ENCODE results near the gene PPARA.

Gene PPARA

DNA sequence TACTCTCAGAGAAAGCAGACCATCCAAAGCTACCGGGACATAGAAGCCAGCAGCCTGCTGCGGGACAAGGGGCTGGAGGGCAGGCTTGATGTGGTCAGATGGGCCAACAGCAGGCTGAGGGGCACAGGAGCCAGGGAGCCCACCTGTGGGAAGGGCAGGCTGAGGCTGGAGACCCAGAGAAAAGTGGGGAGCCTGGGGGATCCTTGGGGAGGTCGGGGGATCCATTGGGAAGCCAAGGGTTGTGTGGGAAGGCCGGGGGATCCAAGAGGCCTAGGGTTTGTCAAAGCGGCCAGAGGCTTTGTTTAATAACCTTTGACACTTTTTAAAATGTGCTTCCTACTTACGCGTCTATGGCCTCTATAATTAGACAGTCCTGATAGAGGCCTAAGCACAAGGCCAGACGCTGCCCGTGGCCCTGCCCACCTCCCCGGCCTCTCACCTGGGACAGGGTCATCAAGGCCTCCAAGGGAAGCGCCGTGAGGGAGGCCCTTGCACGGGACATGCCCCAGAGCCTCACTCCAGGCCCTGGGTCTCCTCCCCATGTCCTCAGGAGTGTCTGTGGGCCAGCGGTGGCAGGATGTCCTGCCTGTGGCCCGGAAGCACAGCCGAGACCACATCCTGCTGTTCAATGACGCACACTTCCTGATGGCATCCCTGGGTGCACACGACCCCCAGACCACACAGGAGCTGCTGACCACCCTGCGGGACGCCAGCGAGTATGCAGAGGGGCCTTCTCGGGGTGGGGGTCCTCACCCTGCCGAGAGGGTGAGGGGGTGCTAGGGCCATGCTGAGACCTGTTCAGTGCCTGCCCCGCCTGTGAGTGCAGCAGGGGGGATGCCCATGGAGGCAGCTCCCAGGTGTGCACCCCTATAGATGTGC lies 137.8 kb downstream of the PPARA start:
- in situ Hi-C loops (cut with MboI; ENCODE audit: low sequenced_read_pairs) = no loop called here

DNA sequence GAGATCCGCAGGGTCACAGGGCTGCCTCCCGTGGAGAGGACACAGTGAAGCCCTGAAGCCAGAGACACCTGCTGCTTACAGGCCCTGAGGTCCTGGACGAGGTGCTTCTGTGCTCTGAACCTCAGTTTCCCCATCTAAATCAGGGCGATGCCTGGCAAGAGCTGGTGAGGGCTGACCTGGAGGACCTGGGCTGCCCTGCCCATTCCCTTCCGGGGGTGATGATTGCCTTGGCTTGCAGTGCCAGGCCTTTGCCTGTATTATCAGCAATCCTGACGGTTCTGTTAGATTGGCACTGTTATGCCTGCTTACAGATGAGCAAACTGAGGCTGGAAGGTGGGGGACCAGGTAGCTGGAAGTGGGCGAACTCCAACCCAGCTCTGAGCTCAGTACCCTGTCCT lies 138.5 kb downstream of the PPARA start:
- in situ Hi-C loops (cut with MboI; ENCODE audit: low sequenced_read_pairs) = no loop called here

DNA sequence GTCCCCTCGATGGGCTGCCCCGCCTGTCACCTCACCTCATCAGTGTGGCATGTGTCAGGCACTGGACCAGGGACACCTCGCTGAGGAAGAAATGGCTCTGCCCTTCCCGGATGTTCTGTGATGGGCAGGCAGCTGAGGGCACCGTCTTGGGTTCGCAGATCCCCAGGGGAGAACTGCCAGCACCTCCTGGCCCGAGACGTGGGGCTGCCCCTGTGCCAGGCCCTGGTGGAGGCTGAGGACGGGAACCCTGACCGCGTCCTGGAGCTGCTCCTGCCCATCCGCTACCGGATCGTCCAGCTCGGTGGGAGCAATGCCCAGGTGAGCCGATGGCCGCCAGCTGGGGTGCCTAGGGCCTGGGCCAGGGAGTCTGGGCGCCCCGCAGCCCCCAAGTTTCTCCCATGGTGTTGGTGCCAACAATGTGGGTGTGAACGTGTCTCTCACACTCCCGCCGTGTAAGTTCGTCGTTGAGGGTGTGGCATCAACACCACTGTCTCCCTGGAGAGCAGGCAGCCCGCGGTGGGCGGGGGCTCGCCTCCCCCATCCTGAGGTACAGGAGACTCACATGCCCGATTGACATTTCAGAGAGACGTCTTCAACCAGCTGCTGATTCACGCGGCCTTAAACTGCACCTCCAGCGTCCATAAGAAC lies 139.0 kb downstream of the PPARA start:
- in situ Hi-C loops (cut with MboI; ENCODE audit: low sequenced_read_pairs) = no loop called here

DNA sequence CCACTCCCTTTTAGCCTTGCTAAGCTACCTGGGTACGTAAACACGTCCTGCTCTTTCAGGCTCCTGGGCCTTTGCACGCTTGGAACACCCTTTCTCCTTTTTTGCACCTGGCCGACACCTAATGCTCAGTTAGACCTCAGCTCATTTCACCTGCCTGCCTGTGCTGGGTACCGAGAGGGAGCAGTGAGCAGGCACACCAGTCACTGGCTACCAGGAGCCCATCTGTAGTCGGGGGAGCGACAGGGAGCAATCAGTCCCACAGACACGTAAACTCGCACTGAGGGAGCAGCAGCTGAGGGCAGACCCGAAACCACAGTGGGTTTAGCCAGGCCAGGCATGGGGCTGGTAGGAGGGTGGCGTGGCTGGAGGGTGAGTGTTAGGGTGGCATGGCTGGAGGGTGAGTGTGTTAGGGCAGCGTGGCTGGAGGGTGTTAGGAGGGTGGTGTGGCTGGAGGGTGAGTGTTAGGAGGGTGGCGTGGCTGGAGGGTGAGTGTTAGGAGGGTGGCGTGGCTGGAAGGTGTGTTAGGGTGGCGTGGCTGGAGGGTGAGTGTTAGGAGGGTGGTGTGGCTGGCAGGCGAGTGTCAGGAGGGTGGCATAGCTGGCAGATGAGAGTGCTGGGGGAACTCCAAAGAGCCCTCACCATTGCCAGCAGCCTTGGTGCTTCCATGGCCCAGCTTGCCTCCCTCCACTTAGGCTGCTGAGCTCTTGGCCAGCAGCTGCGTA lies 140.0 kb downstream of the PPARA start:
- in situ Hi-C loops (cut with MboI; ENCODE audit: low sequenced_read_pairs) = no loop called here

DNA sequence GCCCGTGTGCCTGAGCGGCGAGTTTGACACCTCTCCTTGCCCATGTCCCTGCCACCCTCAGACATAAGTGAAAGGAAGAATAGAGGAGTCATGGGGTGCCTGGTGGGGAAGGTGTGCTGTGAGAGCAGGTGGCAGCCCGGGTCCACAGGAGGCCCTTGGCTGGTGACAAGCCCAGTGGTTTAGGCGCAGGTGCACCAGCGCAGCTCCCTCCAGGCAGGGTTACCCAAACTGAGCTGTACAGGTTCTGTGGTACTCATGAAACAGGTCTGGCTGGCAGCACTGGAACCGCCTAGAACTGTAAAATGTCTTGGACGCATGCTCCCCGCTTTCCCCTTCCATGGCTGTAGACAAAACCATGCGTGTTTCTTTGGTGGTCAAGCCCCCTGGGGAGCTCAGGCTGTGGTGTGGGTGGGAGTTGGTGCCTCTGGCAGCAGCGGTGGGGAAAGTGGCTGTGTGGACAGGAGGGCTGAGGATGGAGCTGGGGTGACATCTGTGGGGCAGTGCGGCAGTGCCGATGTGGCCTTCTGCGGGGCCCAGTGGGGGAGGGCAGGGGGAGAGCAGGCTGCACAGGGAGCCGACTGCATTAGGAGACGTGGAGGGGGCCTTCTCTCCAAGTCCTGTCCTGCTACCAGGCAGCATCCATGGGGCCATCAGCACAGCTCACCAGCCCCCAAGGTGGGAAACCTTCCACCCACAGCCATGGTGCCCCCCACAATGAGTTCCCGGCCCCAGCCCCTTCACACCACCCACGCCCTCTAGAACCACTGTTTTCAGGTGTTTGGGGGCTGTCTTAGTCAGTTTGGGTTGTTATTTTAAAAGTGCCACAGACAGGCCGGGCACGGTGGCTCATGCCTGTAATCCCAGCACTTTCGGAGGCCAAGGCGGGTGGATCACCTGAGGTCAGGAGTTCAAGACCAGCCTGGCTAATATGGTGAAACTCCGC lies 140.8 kb downstream of the PPARA start:
- in situ Hi-C loops (cut with MboI; ENCODE audit: low sequenced_read_pairs) = no loop called here

DNA sequence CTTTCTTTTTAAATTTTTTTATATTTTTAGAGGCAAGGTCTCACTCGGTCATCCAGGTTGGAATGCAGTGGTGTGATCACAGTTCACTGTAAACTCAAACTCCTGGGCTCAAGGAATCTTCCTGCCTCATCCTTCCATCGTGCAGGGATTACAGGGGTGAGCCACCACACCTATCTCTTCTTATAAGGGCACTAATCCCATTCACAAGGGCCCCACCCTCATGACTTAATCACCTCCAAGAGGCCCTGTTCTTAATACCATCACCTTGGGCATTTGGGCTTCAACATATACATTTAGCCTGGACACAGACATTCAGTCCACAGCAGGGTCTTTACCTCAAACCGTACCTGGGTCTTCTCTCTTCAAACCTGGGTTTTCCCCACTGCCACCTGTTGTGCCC lies 141.8 kb downstream of the PPARA start:
- in situ Hi-C loops (cut with MboI; ENCODE audit: low sequenced_read_pairs) = no loop called here

DNA sequence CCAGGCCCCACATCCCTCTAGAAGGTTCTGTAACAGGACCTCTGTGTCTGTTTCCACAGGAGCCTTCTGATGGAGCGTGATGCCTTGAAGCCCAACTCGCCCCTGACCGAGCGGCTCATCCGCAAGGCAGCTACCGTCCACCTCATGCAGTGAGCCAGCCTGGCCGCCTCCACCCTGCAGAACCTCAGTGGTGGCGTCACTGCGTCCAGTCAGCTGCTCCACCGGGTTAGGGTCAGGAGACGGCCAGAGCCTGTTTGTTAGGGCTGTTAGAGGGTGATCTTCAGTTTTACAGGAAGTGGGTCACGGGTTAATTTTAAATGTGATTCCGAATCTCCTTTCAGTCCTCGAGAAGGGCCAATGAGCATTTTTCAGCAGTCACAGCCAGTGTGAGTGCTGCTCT lies 142.4 kb downstream of the PPARA start:
- in situ Hi-C loops (cut with MboI; ENCODE audit: low sequenced_read_pairs) = no loop called here

Measured in HL-60/S4 treated with retinoic acid at 250 ng/mL for 4 days and 3 days (cell line).